ENCODE measurements around the gene GOLPH3. TPM values are rescaled to one million over a fixed set of nuclear protein-coding genes. Genes with fewer than 3 reads are reported as not detected.

GOLPH3 gene
- total and polyA plus RNA-seq, 2 of the 8 experiments (the other 6 are each of a cell fraction or from before 2014, with no cell fraction given), result 53.7 to 93.6 TPM

GRCh38 chr5:32193591-32193990 lies 19.5 kb upstream of the GOLPH3 start (continued):
- TF ChIP-seq ZNF274 (IDR thresholded peaks at IDR 0.05; ENCODE audit: borderline replicate concordance, extremely low read depth, low read length), result no peak
- no peak for TF ChIP-seq BCL11A (IDR thresholded peaks at IDR 0.05; ENCODE audit: low read depth in 2 of 2, low read length in 2 of 2)
- TF ChIP-seq GTF2F1 (IDR thresholded peaks at IDR 0.05; ENCODE audit: borderline replicate concordance, low read depth, low read length), result no peak
- TF ChIP-seq ATF3 (IDR thresholded peaks at IDR 0.05; ENCODE audit: insufficient read depth, low read depth, low read length), result no peak
- no peak for TF ChIP-seq TAF1 (IDR thresholded peaks at IDR 0.05; ENCODE audit: low read depth, low read length)
- TF ChIP-seq POU5F1 (IDR thresholded peaks at IDR 0.05; ENCODE audit: low read depth, low read length), result no peak

Measured in H1 (cell line).